K562 (cell line): Measurements from ENCODE around the gene CYP11A1.

ENCODE experiments used
- CTCF ChIP-seq, 3 experiments: IDR thresholded peaks in 2 of 3; conservative IDR thresholded peaks in 1 of 3; 2 replicates each; pipeline ENCODE4 v1.5.1; 2011 to 2012; ENCODE audit warnings: low read length in 3 of 3, mild to moderate bottlenecking in 3 of 3, control low read depth in 2 of 3, improper control_type of control experiment in 1 of 3, inconsistent platforms in 1 of 3, low read depth in 1 of 3, mixed read lengths in 1 of 3, moderate library complexity in 1 of 3; ENCODE audit not compliant: insufficient read depth in 2 of 3
- CXXC5 ChIP-seq: fragments of 250-450 bp; sonication (Bioruptor Pico); IDR thresholded peaks from 2 replicates; pipeline ENCODE4 v1.8.0; 2022; ENCODE audit warnings: inconsistent platforms, mild to moderate bottlenecking, moderate library complexity
- ESRRA ChIP-seq: fragments of 450-650 bp; IDR thresholded peaks from 2 replicates; pipeline ENCODE4 v1.6.1; 2014; ENCODE audit warnings: low read depth, mild to moderate bottlenecking, moderate library complexity, borderline replicate concordance
- POLR2AphosphoS5 ChIP-seq: IDR thresholded peaks from 2 replicates; pipeline ENCODE4 v1.6.1; 2011; ENCODE audit warnings: mild to moderate bottlenecking, low read depth, low read length, moderate library complexity; ENCODE audit not compliant: control insufficient read depth, insufficient read depth
- PRDM10 ChIP-seq: fragments of 450-650 bp; IDR thresholded peaks from 2 replicates; pipeline ENCODE4 v1.6.1; 2018; ENCODE audit not compliant: partially characterized antibody
- TOE1 ChIP-seq, 2 experiments: fragments of 450-650 bp in 1 of 2; sonication (generic) in 1 of 2; formaldehyde crosslinking in 1 of 2; IDR thresholded peaks; 2 replicates each; pipeline versions ENCODE4 v1.7.1 to v1.8.0; 2016 to 2022; ENCODE audit warnings: borderline replicate concordance in 2 of 2, mild to moderate bottlenecking in 2 of 2, antibody characterized with exemption in 1 of 2, inconsistent platforms in 1 of 2, low read depth in 1 of 2, missing genetic modification reagents in 1 of 2, moderate library complexity in 1 of 2
- ZNF143 ChIP-seq: sonication (generic); formaldehyde crosslinking; IDR thresholded peaks from 2 replicates; pipeline ENCODE4 v1.9.0; 2022; ENCODE audit warnings: mild to moderate bottlenecking, missing genetic modification reagents
- ZNF282 ChIP-seq: sonication (generic); formaldehyde crosslinking; IDR thresholded peaks from 2 replicates; pipeline ENCODE4 v1.8.1; 2023; ENCODE audit warnings: missing genetic modification reagents
- TF ChIP-seq, protein P1 (sequence below), 2 experiments: fragments of 450-650 bp in 1 of 2; sonication (generic) in 1 of 2; formaldehyde crosslinking in 1 of 2; IDR thresholded peaks in 1 of 2; conservative IDR thresholded peaks in 1 of 2; 2 replicates each; pipeline versions ENCODE4 v1.6.1 to v1.8.1; 2016 to 2023; ENCODE audit warnings: mild to moderate bottlenecking in 2 of 2, moderate library complexity in 2 of 2, inconsistent platforms in 1 of 2, missing genetic modification reagents in 1 of 2

GRCh38 chr15:74330861-74331408, 36.5 kb downstream of the CYP11A1 start:
- TF ChIP-seq CXXC5 (CRISPR knock-in tag) (no peak), ZNF282 (CRISPR knock-in tag) (no peak), TOE1 (IDR thresholded peaks at IDR 0.05; ENCODE audit: borderline replicate concordance) (no peak), TOE1 (CRISPR knock-in tag; IDR thresholded peaks at IDR 0.05; ENCODE audit: borderline replicate concordance, low read depth) (no peak), ZNF143 (CRISPR knock-in tag) (no peak), CTCF (IDR thresholded peaks at IDR 0.05 in 2 of 3, conservative IDR thresholded peaks at IDR 0.05 in 1 of 3; ENCODE audit: insufficient read depth in 2 of 3, low read depth in 1 of 3, low read length in 3 of 3) (no peak), ESRRA (no peak), PRDM10 (no peak), POLR2AphosphoS5 (no peak)
- TF ChIP-seq, protein P1, sequence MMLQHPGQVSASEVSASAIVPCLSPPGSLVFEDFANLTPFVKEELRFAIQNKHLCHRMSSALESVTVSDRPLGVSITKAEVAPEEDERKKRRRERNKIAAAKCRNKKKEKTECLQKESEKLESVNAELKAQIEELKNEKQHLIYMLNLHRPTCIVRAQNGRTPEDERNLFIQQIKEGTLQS (IDR thresholded peaks at IDR 0.05) = no peak
- TF ChIP-seq, protein P1 (CRISPR knock-in tag; conservative IDR thresholded peaks at IDR 0.05) = no peak
